Heart left ventricle (tissue), 13 donors: Measurements from ENCODE around the gene NEUROG1.

Source experiments
- POLR2A ChIP-seq, 2 donors: fragments of 450-650 bp; IDR thresholded peaks; one replicate each; pipeline ENCODE4 v1.6.1; 2017; ENCODE audit warnings: antibody characterized with exemption in 2 of 2, mild to moderate bottlenecking in 2 of 2, moderate library complexity in 2 of 2
- TF ChIP-seq, protein P1 (sequence below), 12 donors: fragments of 200-600 bp; sonication (generic) in 4 of 12; IDR thresholded peaks; one replicate each; pipeline versions ENCODE4 v1.5.0 to v1.8.0; 2018 to 2022; ENCODE audit warnings: antibody characterized with exemption in 12 of 12, mild to moderate bottlenecking in 5 of 12
- donor health status: ischemic (EF 13 %, LVEDD 7.1; RV severe dilation, severe dysfunction).
- donor health status: DM: no; HTN: yes; CAD: no.
- donor health status: DM: no; HTN: no; CAD: no.
- donor health status: ischemic (EF 25% LVEDD 6.9; RV normal size, moderate dysfunction).
- donor health status: ischemic (EF 25% LVEDD 5.7; RV mildly dilated, moderate dysfunction).
- donor health status: ischemic (EF 35%, LVEDD 5.7; RV mildly dilated, moderate dysfunction).
- donor health status: nonischemic (EF 11% LVEDD 7.7; RV severe dilation, severe dysfunction).
- donor health status: DM: yes; HTN: yes; CAD: no.
- donor health status: PGD.
- donor health status: ischemic (EF 29% LVEDD 5.4; RV normal size, mild dysfunction).
- donor health status: nonischemic (EF 23%, LVEDD 6.1; RV moderate dilation, normal function).

DNA sequence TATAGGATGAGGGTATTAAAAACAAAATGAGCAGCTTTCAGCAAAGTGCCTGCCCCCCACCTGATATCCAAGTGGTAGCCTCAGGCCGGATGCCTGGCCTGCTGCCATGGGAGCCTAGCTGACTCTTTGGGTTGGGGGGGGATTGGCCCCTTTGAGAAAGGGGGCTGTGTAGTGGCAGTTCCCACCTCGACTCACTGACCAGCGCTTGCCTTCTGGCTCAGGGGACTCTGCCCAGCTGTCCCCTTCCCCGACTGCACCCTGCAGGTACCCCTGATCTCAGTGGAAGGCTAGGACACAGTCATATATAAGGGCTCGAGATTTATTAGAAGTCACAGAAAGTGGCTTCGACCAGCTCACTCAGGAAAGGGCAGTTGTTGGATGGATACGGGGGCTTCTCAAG lies 1.5 kb upstream of the NEUROG1 start:
- no peak for TF ChIP-seq POLR2A (IDR thresholded peaks at IDR 0.05)
- TF ChIP-seq, protein P1, sequence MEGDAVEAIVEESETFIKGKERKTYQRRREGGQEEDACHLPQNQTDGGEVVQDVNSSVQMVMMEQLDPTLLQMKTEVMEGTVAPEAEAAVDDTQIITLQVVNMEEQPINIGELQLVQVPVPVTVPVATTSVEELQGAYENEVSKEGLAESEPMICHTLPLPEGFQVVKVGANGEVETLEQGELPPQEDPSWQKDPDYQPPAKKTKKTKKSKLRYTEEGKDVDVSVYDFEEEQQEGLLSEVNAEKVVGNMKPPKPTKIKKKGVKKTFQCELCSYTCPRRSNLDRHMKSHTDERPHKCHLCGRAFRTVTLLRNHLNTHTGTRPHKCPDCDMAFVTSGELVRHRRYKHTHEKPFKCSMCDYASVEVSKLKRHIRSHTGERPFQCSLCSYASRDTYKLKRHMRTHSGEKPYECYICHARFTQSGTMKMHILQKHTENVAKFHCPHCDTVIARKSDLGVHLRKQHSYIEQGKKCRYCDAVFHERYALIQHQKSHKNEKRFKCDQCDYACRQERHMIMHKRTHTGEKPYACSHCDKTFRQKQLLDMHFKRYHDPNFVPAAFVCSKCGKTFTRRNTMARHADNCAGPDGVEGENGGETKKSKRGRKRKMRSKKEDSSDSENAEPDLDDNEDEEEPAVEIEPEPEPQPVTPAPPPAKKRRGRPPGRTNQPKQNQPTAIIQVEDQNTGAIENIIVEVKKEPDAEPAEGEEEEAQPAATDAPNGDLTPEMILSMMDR (IDR thresholded peaks at IDR 0.05) = no peak
